K562 (cell line): ENCODE data around the gene ZNF598. TPM values are rescaled to one million over a fixed set of nuclear protein-coding genes. Genes with fewer than 3 reads are reported as not detected.

ENCODE experiments used
- BDP1 ChIP-seq: IDR thresholded peaks from 3 replicates; pipeline ENCODE4 v1.6.1; 2011; ENCODE audit not compliant: insufficient read length, insufficient read depth
- CAMTA2 ChIP-seq: fragments of 250-450 bp; sonication (Bioruptor Pico); conservative IDR thresholded peaks from 2 replicates; pipeline ENCODE4 v1.5.1; 2022
- CEBPB ChIP-seq: fragments of 450-650 bp; IDR thresholded peaks from 2 replicates; pipeline ENCODE4 v1.6.1; 2016; ENCODE audit warnings: missing genetic modification characterization, missing compliant biosample characterization
- EGR1 ChIP-seq: fragments of 450-650 bp; conservative IDR thresholded peaks from 2 replicates; pipeline ENCODE4 v1.6.1; 2017; ENCODE audit warnings: mild to moderate bottlenecking
- HDAC6 ChIP-seq: IDR thresholded peaks from 2 replicates; pipeline ENCODE4 v1.6.1; 2012; ENCODE audit warnings: low read depth, mild to moderate bottlenecking, control low read depth, inconsistent platforms, low read length, moderate library complexity
- LEF1 ChIP-seq: fragments of 450-650 bp; IDR thresholded peaks from 2 replicates; pipeline ENCODE4 v1.6.1; 2016; ENCODE audit warnings: mild to moderate bottlenecking
- NCOA4 ChIP-seq: fragments of 450-650 bp; IDR thresholded peaks from 2 replicates; pipeline ENCODE4 v1.6.1; 2018; ENCODE audit warnings: mild to moderate bottlenecking; ENCODE audit not compliant: partially characterized antibody
- NFRKB ChIP-seq: fragments of 450-650 bp; IDR thresholded peaks from 2 replicates; pipeline ENCODE4 v1.6.1; 2016; ENCODE audit warnings: low read depth
- SMC3 ChIP-seq: conservative IDR thresholded peaks from 2 replicates; pipeline ENCODE4 v1.6.1; 2011; ENCODE audit warnings: low read depth, low read length, improper control_type of control experiment; ENCODE audit not compliant: insufficient read depth
- SRSF1 ChIP-seq: fragments of 200-400 bp; formaldehyde crosslinking; IDR thresholded peaks from 2 replicates; pipeline ENCODE4 v1.6.1; 2017; ENCODE audit warnings: mild to moderate bottlenecking, low read depth, low read length, moderate library complexity
- TEAD4 ChIP-seq, 2 experiments: sonication (generic) in 1 of 2; formaldehyde crosslinking in 1 of 2; IDR thresholded peaks; 2 replicates each; pipeline versions ENCODE4 v1.6.1 to v1.8.0; 2012 to 2022; ENCODE audit warnings: borderline replicate concordance in 1 of 2, inconsistent platforms in 1 of 2, low read length in 1 of 2, mild to moderate bottlenecking in 1 of 2, missing genetic modification reagents in 1 of 2
- TRIM28 ChIP-seq: fragments of 450-650 bp; IDR thresholded peaks from 2 replicates; pipeline ENCODE4 v1.6.1; 2017
- U2AF1 ChIP-seq: fragments of 200-400 bp; formaldehyde crosslinking; optimal IDR thresholded peaks from 2 replicates; pipeline ENCODE3; 2017; ENCODE audit warnings: mild to moderate bottlenecking, low read depth, low read length, moderate library complexity
- ZC3H11A ChIP-seq: IDR thresholded peaks from 2 replicates; pipeline ENCODE4 v1.6.1; 2012; ENCODE audit warnings: low read depth, low read length, improper control_type of control experiment
- ZNF12 ChIP-seq: sonication (generic); formaldehyde crosslinking; IDR thresholded peaks from 2 replicates; pipeline ENCODE4 v1.4.0; 2020; ENCODE audit warnings: mild to moderate bottlenecking, missing genetic modification reagents
- ZNF583 ChIP-seq: fragments of 250-450 bp; sonication (Bioruptor Pico); IDR thresholded peaks from 2 replicates; pipeline ENCODE4 v1.4.0; 2020
- polyA plus RNA-seq, 8 experiments: library from polyadenylated mRNA; depleted of rRNA in 4 of 8; stranded (reverse) in 5 of 8; unstranded in 3 of 8; fragments of >200 nt; fragmentation: Nextera tagmentation in 2 of 8; fragmentation: Illumina TruSeq in 1 of 8; extraction: Ambion mirVana in 2 of 8; extraction: Trizol in 1 of 8; gene quantifications; 2 replicates each; pipeline versions ENCODE4 v1.2.1 to v1.2.3, GENCODE V29; 2011 to 2014; ENCODE audit warnings: inconsistent platforms in 1 of 8, missing spikeins in 1 of 8
- total RNA-seq, 7 experiments: library from RNA; depleted of rRNA in 6 of 7; stranded (reverse); fragments of >200 nt in 6 of 7; fragmentation: Illumina TruSeq in 2 of 7; extraction: Trizol in 2 of 7; gene quantifications; 2 replicates each; pipeline versions ENCODE4 v1.2.1 to v1.2.3, GENCODE V29; 2011 to 2021; ENCODE audit warnings: low replicate concordance in 1 of 7
- TF ChIP-seq, protein P1 (sequence below): sonication (generic); formaldehyde crosslinking; IDR thresholded peaks from 2 replicates; pipeline ENCODE4 v1.8.1; 2022; ENCODE audit warnings: missing genetic modification reagents
- TF ChIP-seq, protein P2 (sequence below): fragments of 250-450 bp; sonication (Bioruptor Pico); IDR thresholded peaks from 2 replicates; pipeline ENCODE4 v1.5.0; 2020; ENCODE audit warnings: mild to moderate bottlenecking, borderline replicate concordance
- TF ChIP-seq, protein P3 (sequence below): fragments of 250-450 bp; sonication (Bioruptor Pico); IDR thresholded peaks from 2 replicates; pipeline ENCODE4 v1.4.0; 2020; ENCODE audit warnings: mild to moderate bottlenecking, moderate library complexity
- TF ChIP-seq, protein P4 (sequence below): fragments of 450-650 bp; conservative IDR thresholded peaks from 2 replicates; pipeline ENCODE4 v1.6.1; 2016; ENCODE audit warnings: missing genetic modification characterization, low read depth, mild to moderate bottlenecking, missing compliant biosample characterization, moderate library complexity
- TF ChIP-seq, protein P5 (sequence below): fragments of 450-650 bp; IDR thresholded peaks from 2 replicates; pipeline ENCODE4 v1.7.0; 2016; ENCODE audit warnings: borderline replicate concordance

The ZNF598 gene
- total and polyA plus RNA-seq, 9 of the 15 experiments (the other 6 are each of a cell fraction or from before 2014, with no cell fraction given): 0.11 to 115 (median 29.6) TPM

DNA sequence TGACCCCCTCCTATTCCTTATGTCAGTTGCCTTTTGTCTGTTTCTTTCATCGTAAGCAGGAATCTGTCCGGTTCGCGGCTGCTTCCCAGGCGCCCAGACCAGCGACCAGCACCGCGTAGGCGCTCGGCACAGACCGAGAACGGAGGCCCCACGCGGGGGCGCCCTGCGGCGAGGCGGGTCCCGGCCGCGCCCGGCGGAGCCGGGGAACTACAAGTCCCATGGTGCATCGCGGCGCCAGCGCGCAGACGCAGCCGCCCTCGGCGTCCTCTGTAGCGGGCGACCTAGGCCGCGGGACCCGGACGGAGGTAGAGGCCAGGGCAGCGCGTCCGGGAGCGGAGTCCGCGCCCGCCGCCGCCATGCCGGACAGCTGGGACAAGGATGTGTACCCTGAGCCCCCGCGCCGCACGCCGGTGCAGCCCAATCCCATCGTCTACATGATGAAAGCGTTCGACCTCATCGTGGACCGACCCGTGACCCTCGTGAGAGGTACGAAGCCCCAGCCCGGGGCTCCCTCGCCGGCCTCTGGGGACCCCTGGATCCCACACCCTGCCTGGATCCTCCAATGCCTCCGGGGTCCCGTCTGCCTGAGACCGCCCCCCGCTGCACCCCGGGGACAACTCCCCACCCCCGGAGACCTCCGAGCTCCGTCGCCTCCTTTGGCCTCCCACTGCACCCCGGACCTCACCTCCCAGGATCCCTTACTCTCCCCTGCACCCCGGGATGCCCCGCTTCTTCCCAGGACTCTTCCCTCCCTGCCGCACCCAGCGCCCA lies 50.2 kb downstream of the ZNF598 start, which contains the start of gene NDUFB10 (continued):
- TF ChIP-seq ZC3H11A (no peak), U2AF1 (peak; percentile 89), TRIM28 (no peak), LEF1 (no peak), ZNF12 (peak; percentile 89), SRSF1 (no peak), SMC3 (peak; percentile 55), NFRKB (no peak), CAMTA2 (CRISPR knock-in tag) (no peak), HDAC6 (no peak), TEAD4 (IDR thresholded peaks at IDR 0.05; ENCODE audit: low read length) (no peak; the same call in 1 of the 2 replicates), TEAD4 (CRISPR knock-in tag; IDR thresholded peaks at IDR 0.05; ENCODE audit: borderline replicate concordance) (no peak), ZNF583 (0 out of 2 replicates have a peak, but pooled peaks have one; percentile 54), BDP1 (no peak), CEBPB (tag) (no peak), NCOA4 (no peak), EGR1 (peak; percentile 77)
- TF ChIP-seq, protein P1, sequence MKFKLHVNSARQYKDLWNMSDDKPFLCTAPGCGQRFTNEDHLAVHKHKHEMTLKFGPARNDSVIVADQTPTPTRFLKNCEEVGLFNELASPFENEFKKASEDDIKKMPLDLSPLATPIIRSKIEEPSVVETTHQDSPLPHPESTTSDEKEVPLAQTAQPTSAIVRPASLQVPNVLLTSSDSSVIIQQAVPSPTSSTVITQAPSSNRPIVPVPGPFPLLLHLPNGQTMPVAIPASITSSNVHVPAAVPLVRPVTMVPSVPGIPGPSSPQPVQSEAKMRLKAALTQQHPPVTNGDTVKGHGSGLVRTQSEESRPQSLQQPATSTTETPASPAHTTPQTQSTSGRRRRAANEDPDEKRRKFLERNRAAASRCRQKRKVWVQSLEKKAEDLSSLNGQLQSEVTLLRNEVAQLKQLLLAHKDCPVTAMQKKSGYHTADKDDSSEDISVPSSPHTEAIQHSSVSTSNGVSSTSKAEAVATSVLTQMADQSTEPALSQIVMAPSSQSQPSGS: no peak
- TF ChIP-seq, protein P2, sequence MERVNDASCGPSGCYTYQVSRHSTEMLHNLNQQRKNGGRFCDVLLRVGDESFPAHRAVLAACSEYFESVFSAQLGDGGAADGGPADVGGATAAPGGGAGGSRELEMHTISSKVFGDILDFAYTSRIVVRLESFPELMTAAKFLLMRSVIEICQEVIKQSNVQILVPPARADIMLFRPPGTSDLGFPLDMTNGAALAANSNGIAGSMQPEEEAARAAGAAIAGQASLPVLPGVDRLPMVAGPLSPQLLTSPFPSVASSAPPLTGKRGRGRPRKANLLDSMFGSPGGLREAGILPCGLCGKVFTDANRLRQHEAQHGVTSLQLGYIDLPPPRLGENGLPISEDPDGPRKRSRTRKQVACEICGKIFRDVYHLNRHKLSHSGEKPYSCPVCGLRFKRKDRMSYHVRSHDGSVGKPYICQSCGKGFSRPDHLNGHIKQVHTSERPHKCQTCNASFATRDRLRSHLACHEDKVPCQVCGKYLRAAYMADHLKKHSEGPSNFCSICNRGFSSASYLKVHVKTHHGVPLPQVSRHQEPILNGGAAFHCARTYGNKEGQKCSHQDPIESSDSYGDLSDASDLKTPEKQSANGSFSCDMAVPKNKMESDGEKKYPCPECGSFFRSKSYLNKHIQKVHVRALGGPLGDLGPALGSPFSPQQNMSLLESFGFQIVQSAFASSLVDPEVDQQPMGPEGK (CRISPR knock-in tag): no peak
- TF ChIP-seq, protein P3, sequence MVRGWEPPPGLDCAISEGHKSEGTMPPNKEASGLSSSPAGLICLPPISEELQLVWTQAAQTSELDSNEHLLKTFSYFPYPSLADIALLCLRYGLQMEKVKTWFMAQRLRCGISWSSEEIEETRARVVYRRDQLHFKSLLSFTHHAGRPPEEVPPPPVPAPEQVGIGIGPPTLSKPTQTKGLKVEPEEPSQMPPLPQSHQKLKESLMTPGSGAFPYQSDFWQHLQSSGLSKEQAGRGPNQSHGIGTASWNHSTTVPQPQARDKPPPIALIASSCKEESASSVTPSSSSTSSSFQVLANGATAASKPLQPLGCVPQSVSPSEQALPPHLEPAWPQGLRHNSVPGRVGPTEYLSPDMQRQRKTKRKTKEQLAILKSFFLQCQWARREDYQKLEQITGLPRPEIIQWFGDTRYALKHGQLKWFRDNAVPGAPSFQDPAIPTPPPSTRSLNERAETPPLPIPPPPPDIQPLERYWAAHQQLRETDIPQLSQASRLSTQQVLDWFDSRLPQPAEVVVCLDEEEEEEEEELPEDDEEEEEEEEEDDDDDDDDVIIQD (CRISPR knock-in tag): no peak
- TF ChIP-seq, protein P4, sequence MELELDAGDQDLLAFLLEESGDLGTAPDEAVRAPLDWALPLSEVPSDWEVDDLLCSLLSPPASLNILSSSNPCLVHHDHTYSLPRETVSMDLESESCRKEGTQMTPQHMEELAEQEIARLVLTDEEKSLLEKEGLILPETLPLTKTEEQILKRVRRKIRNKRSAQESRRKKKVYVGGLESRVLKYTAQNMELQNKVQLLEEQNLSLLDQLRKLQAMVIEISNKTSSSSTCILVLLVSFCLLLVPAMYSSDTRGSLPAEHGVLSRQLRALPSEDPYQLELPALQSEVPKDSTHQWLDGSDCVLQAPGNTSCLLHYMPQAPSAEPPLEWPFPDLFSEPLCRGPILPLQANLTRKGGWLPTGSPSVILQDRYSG: no peak
- TF ChIP-seq, protein P5, sequence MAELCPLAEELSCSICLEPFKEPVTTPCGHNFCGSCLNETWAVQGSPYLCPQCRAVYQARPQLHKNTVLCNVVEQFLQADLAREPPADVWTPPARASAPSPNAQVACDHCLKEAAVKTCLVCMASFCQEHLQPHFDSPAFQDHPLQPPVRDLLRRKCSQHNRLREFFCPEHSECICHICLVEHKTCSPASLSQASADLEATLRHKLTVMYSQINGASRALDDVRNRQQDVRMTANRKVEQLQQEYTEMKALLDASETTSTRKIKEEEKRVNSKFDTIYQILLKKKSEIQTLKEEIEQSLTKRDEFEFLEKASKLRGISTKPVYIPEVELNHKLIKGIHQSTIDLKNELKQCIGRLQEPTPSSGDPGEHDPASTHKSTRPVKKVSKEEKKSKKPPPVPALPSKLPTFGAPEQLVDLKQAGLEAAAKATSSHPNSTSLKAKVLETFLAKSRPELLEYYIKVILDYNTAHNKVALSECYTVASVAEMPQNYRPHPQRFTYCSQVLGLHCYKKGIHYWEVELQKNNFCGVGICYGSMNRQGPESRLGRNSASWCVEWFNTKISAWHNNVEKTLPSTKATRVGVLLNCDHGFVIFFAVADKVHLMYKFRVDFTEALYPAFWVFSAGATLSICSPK: no peak
